Vagina (tissue), 2 donors: Measurements from ENCODE around the gene MED13L.

ENCODE experiments used
- POLR2AphosphoS5 ChIP-seq, 2 donors: sonication (generic); formaldehyde crosslinking; IDR thresholded peaks; one replicate each; pipeline ENCODE4 v1.9.0; 2017; ENCODE audit warnings: antibody characterized with exemption in 2 of 2, mild to moderate bottlenecking in 2 of 2, low read depth in 1 of 2; ENCODE audit not compliant: insufficient read depth in 1 of 2
- TF ChIP-seq, protein P1 (sequence below), 3 experiments: fragments of 450-650 bp in 2 of 3; fragments of 200-600 bp in 1 of 3; sonication (generic) in 1 of 3; IDR thresholded peaks; one replicate each; pipeline ENCODE4 v1.5.1; 2017 to 2019; ENCODE audit warnings: antibody characterized with exemption in 3 of 3, mild to moderate bottlenecking in 2 of 3, moderate library complexity in 2 of 3

DNA sequence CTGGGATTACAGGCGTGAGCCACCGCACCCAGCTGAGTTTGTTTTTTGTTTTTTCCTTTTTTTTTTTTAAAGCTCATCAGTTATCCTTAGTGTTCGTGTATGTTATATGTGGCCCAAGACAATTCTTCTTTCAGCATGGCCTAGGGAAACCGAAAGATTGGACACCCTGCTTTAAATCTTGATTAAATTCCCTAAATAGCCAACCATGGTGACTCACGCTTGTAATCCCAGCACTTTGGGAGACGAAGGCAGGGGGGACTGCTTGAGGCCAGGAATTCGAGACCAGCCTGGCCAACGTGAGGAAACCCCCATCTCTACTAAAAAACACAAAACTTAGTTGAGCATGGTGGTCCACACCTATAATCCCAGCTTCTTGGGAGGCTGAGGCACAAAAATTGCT, 131.1 kb downstream of the MED13L start:
- TF ChIP-seq, protein P1, sequence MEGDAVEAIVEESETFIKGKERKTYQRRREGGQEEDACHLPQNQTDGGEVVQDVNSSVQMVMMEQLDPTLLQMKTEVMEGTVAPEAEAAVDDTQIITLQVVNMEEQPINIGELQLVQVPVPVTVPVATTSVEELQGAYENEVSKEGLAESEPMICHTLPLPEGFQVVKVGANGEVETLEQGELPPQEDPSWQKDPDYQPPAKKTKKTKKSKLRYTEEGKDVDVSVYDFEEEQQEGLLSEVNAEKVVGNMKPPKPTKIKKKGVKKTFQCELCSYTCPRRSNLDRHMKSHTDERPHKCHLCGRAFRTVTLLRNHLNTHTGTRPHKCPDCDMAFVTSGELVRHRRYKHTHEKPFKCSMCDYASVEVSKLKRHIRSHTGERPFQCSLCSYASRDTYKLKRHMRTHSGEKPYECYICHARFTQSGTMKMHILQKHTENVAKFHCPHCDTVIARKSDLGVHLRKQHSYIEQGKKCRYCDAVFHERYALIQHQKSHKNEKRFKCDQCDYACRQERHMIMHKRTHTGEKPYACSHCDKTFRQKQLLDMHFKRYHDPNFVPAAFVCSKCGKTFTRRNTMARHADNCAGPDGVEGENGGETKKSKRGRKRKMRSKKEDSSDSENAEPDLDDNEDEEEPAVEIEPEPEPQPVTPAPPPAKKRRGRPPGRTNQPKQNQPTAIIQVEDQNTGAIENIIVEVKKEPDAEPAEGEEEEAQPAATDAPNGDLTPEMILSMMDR (IDR thresholded peaks at IDR 0.05), result no peak
- no peak for TF ChIP-seq POLR2AphosphoS5 (IDR thresholded peaks at IDR 0.05; ENCODE audit: insufficient read depth in 1 of 2, low read depth in 1 of 2)
